Epithelial cell of proximal tubule (primary cell): ENCODE data around the gene HERC4. TPM values are rescaled to one million over a fixed set of nuclear protein-coding genes. Genes with fewer than 3 reads are reported as not detected.

Experiments used
- DNase-seq: peaks from one replicate; pipeline ENCODE4 v3.0.0-alpha.2; 2011; ENCODE audit warnings: low read depth
- H3K4me3 ChIP-seq: 2 replicates; pipeline ENCODE4 v1.5.1; 2011; ENCODE audit warnings: low read depth, mild to moderate bottlenecking, low read length
- total RNA-seq: library from RNA; depleted of rRNA; stranded (reverse); fragments of >200 nt; gene quantifications from 2 replicates; pipeline ENCODE4 v1.2.3, GENCODE V29; 2015
- TF ChIP-seq, protein P1 (sequence below): conservative IDR thresholded peaks from 2 replicates; pipeline ENCODE4 v1.5.1; 2012; ENCODE audit warnings: low read depth, mild to moderate bottlenecking, low read length

Gene HERC4
- total RNA-seq, 1 donor from 2014 or later, result 27.3 TPM

DNA sequence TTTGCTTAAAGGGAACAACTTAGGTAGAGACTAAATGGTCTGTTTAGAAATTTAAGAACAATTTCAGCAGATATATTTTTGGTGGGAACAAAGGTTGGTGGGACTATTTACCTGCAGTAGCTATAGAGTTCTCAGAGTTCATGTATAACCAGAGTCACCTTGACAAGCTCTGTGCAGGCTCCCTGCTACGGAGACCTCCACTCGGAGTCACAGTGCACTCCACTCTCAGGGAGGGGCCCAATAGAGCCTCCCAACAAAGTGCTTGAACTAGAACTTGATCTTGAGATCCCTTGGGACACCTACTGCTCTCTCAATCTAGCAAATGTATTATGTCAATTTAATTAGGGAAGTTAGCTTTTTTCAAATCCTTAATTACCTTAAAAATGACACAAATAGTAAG lies 36.5 kb upstream of the HERC4 start:
- no peak for DNase-seq
- H3K4me3 ChIP-seq, result no peak overlapping the region
- TF ChIP-seq, protein P1, sequence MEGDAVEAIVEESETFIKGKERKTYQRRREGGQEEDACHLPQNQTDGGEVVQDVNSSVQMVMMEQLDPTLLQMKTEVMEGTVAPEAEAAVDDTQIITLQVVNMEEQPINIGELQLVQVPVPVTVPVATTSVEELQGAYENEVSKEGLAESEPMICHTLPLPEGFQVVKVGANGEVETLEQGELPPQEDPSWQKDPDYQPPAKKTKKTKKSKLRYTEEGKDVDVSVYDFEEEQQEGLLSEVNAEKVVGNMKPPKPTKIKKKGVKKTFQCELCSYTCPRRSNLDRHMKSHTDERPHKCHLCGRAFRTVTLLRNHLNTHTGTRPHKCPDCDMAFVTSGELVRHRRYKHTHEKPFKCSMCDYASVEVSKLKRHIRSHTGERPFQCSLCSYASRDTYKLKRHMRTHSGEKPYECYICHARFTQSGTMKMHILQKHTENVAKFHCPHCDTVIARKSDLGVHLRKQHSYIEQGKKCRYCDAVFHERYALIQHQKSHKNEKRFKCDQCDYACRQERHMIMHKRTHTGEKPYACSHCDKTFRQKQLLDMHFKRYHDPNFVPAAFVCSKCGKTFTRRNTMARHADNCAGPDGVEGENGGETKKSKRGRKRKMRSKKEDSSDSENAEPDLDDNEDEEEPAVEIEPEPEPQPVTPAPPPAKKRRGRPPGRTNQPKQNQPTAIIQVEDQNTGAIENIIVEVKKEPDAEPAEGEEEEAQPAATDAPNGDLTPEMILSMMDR, result no peak

- no peak for DNase-seq
- TF ChIP-seq, protein P1, result no peak
- no peak overlapping the region for H3K4me3 ChIP-seq
Observed at GRCh38 chr10:68110027-68110426, 34.9 kb upstream of the HERC4 start.

GRCh38 chr10:68109331-68109730 lies 34.2 kb upstream of the HERC4 start, which contains the start of gene MYPN:
Gene MYPN, plus strand, starts transcription at chr10:68109488. Its CDS starts 11,951 bp downstream, at chr10:68121439.
- H3K4me3 ChIP-seq, result no peak within 1 kb of the TSS
- TF ChIP-seq, protein P1, result no peak

DNA sequence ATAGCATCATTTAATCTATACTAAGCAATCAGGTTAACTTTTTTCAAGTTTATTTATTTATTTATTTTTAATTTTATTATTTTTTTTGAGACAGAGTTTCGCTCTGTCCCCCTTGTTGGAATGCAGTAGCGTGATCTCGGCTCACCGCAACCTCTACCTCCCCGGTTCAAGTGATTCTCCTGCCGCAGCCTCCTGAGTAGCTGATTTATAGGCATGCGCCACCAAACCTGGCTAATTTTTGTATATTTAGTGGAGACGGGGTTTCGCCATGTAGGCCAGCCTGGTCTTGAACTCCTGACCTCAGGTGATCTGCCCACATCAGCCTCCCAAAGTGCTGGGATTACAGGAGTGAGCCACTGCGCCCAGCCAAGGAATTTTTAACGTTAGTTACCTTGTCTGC lies 33.6 kb upstream of the HERC4 start:
- no peak overlapping the region for H3K4me3 ChIP-seq
- DNase-seq, result no peak
- TF ChIP-seq, protein P1, result no peak

More at GRCh38 chr10:68109331-68109730, 34.2 kb upstream of the HERC4 start, which contains the start of gene MYPN:
- no peak for DNase-seq

- TF ChIP-seq, protein P1, result no peak
- no peak overlapping the region for H3K4me3 ChIP-seq
- DNase-seq, result no peak
Observed at GRCh38 chr10:68108051-68108450, 33.0 kb upstream of the HERC4 start.

DNA sequence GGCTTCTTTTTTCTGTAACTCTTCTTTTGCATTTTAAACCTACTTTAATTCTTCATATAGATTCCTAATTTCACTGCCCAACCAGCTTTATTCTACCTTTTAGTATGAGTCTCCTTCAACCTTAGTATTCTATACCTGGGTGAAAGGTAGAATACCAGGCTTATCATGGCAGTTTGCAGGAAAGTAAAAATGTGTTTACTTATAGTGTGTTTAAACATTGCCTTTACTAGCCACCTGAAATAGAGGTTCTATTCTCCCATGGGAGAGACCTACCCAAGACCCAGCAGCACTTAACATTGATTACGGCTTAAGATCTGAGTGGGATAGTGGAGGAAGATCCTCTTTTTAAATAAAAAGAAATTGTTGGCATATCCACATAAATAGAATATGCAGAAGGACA lies 32.6 kb upstream of the HERC4 start:
- no peak for DNase-seq
- no peak overlapping the region for H3K4me3 ChIP-seq
- TF ChIP-seq, protein P1, result no peak

GRCh38 chr10:68106656-68107055 lies 31.6 kb upstream of the HERC4 start:
- peak; percentile 19 for DNase-seq
- TF ChIP-seq, protein P1, result no peak
- H3K4me3 ChIP-seq, result no peak overlapping the region
